Stimulated activated CD4-positive, alpha-beta T cell treated with anti-CD3 and anti-CD28 coated beads, Interleukin-4, amount 100 ng/mL, for 48 hours (primary cell): ENCODE measurements around the gene ACSL5.
"Not testable (repeated sequence)": the region's sequence is repeated elsewhere in the genome, so short reads cannot be mapped to it uniquely, and the experiment has no call there.

ENCODE experiments used
- DNase-seq, 2 donors: peaks; one replicate each; pipeline ENCODE4 v3.0.0-alpha.2; 2020; ENCODE audit warnings: low read depth in 2 of 2

The ACSL5 gene

GRCh38 chr10:112375721-112376395 lies 1.9 kb downstream of the ACSL5 start:
- DNase-seq: peak in 1 of 2 donors; percentile 16

DNA sequence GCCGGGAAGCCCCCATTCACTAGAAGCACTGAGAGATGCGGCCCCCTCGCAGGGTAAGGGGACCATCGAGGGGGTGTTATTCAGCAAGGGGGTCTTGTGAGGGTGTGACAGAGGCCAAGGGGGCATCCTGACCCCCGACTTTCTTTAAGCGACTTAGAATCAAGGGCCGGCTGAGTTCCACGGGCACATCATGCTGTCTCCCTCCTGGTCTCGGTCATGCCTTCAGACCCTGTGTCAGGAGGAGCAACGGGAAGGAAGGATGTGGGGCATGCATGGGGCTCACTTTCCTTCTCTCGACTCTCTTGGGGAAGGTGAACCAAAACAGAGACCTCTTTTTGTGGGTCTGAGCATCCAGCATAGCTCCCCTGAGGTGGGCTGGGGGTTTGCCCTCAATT lies 2.5 kb downstream of the ACSL5 start:
- DNase-seq: no peak

DNA sequence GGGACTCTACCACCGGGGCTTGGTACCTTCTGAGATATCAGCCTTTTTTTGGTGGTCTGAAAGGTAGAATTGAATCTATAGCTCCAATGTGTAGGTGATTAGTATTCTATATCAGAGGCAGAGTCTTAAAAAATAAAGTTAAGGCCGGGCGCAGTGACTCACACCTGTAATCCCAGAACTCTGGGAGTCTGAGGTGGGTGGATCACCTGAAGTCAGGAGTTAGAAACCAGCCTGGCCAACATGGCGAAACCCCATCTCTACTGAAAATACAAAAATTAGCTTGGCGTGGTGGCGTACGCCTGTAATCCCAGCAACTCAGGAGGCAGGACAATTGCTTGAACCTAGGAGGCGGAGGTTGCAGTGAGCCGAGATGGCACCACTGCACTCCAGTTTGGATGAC lies 3.2 kb downstream of the ACSL5 start:
- DNase-seq: not testable (repeated sequence)

DNA sequence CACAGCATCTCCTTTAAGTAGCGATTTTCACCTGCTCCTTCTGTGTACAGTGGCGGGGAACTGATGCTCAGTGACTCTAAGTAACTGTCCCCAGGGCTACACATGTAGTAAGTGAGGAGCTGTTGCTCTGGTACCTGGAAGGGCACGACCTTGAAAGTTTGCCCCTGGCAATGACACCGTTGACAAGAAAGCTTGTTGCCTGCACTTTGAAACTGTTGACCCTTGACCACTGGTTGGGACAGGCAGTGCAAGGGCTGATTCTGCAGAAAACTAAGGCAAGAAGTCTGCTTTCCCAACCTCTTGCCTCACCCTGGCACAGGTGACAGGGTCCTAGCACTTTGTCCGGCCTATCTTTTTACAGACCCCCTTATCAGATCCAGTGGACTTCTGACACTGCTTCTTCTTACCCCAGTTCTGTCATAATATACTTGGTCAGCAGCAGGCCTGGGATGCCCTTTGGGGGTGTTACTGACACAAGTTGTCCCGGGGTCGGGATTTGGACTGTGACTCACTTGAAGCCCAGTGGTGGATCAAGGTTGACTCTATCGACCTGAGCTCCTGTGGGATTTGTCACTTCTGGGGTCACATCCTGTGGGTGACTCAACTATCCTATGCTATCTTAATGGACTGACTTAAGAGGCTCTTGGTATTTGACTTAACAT lies 5.8 kb downstream of the ACSL5 start:
- DNase-seq: no peak

DNA sequence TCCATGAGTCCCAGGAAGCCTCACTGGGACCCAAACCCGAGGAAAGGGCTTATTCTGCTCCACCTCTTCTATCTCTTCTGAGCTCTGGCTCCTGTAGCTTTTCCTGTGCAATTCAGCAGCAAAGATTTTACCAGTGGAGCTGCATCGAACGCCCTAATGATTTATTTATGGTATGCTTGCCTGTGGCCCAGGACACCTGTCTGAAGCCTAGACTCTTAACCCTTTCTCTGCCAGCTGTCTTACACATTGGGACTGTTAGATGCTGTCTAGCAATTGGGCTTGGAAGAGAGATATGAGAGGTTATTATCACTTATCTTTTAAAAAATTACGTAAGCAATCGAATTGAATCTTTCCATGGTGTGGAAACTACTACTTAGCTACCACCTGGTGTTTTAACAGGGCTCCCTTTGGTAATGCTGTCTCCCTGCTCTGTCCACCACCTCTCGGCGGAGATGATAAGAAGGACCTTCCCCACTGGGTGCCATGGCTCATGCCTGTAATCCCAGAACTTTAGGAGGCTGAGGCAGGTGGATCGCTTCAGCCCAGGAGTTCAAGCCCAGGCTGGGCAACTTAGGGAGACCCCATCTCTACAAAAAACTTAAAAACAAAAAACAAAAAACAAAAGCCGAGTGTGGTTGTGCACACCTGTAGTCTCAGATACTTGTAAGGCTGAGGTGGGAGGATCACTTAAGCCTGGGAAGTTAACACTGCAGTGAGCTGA lies 8.8 kb downstream of the ACSL5 start:
- DNase-seq: no peak

GRCh38 chr10:112383325-112383724 lies 9.4 kb downstream of the ACSL5 start:
- DNase-seq: no peak

DNA sequence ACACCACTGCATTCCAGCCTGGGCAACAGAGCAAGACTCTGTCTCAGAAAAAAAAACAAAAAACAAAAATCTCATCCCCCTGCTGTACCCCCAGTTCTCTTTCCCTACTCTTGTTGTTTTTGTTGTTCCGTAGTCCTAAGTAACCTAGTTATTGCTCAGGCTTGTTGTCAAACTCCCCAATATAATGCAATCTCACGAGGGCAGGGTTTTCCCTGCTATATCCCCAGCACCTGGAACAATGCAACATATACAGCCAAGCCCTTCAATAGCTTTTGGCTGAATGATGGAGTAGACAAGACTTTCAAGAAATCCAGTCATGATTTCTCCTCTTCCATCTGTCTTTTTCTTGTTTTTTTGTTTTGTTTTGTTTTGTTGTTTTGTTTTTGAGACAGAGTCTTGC lies 10.2 kb downstream of the ACSL5 start:
- DNase-seq: no peak

DNA sequence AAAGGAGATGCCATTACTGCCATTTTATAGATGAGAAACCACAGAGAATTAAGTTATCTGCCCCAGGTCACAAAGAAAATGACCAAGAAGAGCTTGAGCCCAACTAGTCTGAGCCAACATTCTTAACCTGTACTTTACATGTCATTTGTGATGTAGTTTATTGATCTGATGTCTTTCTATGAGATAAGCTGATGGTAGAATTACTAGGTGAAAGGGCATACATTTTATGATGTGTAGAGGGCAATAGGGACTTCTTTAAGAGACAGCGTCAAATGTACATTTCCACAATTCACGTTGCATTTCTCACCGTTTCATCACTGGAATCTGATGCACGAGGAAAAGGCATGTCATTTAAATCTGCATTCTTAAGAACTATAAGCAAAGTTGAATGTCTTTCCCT lies 11.3 kb downstream of the ACSL5 start:
- no peak for DNase-seq

DNA sequence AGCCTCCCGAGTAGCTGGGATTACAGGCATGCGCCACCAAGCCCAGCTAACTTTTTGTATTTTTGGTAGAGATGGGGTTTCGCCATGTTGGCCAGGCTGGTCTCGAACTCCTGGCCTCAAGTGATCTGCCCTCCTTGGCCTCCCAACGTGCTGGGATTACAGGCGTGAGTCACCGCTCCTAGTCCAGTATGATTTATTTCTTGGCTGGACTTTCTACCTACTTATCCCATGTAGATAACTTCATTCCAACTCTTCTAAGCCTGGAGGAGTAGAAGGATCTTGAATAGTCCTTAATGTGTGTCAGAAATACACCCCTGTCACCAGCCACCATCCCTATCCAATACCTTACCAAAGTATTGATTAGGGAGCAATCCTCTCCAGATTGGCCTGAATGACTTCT lies 14.1 kb downstream of the ACSL5 start:
- DNase-seq: not testable (repeated sequence)

DNA sequence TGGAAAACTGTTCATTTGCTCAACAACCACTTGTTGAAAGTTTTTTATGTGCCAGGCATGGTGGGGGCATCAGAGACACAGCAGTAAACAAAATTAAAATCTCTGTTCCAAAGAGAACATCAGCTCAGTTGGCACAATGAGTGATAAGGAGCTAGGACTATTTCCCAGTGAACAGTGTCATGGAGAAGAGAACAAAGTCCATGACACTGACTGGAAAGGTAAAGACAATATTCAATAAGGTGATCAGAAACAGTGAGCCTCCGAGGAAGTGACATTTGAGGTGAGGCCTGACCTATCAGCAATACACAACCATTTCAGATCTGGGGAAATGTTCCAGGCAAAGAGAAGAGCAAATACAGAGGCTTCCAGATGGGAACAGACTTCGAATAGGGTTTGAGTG lies 14.6 kb downstream of the ACSL5 start:
- DNase-seq: no peak

GRCh38 chr10:112389271-112389822 lies 15.4 kb downstream of the ACSL5 start:
- DNase-seq: peak in 1 of 2 donors; percentile 58

DNA sequence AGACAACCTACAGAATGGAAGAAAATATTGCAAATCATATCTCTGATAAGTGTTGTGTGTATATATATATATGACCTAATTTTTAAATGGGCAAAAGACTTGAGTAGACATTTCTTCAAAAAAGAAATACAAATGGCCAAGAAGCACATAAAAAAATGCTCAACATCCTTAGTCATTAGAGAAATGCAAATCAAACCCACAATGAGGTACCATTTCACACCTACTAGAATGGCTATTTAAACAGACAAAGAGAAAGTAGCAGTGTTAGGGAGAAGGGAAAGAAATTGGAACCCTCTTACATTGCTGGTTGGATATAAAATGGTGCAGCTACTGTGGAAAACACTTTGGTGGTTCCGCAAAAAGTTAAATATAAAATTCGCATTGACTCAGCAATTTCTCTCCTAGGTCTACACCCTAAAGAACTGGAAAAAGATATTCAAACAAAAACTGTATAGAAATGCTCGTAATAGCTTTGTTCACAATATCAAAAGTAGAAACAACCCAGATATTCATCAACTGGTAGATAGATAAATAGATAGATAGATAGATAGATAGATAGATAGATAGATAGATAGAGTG lies 16.3 kb downstream of the ACSL5 start:
- no peak for DNase-seq

DNA sequence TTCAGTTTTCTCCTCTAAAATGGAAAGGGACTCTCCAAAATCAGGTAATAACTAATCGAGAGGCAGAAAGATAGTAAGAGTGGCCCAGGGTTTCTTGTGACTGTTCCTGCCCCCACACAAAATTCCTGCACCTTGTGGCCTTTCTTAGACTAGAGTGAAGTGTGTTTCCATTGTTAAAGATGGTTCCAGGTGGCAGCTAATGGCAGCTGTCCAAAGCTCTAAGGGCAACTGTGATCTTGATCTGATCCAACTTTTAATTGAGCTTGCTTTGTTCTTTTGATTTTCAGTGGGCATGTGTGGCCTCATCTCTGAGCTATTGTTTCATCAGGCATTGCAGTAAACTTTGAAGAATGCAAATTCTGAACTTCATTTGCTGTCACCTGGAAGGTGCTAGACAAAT lies 19.4 kb downstream of the ACSL5 start:
- DNase-seq: no peak

DNA sequence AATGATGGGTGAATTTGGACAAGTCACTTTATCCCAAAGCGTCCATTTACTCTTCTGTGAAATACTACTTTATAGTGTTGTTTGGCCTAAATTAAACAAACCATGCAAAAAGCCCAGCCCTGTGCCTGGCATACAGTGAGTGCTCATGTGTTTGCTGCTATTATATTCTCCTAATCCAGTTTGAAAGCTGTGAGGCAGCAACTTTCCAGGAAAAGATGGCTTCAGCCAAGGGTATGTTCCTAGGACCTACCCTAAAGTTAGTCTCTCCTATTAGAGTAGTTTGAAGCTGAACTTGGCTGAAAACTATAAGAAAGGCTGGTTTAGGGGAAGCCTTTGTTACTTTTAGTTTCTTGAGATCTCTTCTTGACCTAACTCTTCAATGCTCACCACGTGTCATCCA lies 19.9 kb downstream of the ACSL5 start:
- no peak for DNase-seq

GRCh38 chr10:112394475-112394875 lies 20.6 kb downstream of the ACSL5 start:
- DNase-seq: no peak

DNA sequence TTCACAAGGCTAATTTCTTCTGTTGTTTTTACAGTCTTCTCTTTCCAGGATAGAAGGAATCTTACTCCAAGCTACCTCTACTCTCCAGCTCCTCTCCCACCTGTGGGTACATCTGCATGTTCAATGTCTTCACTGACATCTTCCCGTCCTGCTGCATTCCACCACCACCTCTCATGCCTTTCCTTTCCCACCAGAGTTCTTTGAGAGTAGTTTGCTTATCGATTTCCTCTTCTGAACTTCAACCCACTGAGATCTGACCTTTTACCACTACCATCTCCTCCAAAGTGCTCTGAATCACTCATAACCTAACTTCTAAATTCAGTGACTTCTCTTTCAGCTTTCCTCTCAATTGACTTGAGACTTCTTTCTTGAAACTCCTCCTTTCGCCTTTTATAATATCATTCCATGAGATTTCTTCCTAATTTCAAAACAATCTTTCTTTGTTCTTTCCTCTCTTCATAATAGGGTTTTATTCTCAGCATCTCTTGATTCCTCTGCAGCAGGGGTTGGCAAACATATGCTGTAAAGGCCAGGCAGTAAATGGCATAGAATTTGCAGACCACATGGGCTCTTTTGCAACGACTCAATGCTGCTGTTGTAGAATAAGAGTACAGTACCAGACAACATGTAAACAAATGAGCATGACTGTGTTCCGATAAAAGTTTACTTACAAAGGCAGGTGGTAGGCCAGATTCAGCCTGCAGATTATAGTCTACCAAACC lies 22.1 kb downstream of the ACSL5 start:
- DNase-seq: no peak

GRCh38 chr10:112397592-112397991 lies 23.7 kb downstream of the ACSL5 start:
- no peak for DNase-seq

GRCh38 chr10:112402917-112403316 lies 29.0 kb downstream of the ACSL5 start:
- no peak for DNase-seq

DNA sequence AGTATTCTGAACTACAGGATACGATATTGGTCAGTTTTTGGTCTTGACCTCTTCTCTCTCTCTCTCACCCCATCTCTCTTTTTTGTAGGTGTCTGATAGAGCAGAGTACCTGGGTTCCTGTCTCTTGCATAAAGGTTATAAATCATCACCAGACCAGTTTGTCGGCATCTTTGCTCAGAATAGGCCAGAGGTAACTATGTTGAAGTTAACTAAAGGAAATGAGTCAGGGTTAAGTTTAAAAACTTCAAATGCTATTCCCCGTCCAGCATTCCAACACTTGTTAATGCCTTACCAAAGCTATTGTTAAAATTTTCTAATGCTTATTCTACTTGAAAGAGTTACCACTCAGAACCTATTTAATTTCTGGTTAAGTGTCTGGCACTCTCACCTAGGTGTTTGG lies 30.7 kb downstream of the ACSL5 start:
- no peak for DNase-seq

DNA sequence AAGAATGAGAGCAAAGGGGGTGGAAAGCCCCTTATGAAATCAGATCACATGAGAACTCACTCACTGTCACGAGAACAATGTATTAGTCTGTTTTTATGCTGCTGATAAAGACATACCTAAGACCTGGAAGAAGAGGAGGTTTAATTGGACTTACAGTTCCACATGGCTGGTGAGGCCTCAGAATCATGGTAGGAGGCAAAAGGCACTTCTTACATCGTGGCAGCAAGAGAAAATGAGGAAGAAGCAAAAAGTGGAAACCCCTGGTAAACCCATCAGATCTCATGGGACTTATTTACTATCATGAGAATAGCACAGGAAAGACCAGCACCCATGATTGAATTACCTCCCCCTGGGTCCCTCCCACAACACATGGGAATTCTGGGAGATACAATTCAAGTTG lies 32.9 kb downstream of the ACSL5 start:
- not testable (repeated sequence) for DNase-seq

DNA sequence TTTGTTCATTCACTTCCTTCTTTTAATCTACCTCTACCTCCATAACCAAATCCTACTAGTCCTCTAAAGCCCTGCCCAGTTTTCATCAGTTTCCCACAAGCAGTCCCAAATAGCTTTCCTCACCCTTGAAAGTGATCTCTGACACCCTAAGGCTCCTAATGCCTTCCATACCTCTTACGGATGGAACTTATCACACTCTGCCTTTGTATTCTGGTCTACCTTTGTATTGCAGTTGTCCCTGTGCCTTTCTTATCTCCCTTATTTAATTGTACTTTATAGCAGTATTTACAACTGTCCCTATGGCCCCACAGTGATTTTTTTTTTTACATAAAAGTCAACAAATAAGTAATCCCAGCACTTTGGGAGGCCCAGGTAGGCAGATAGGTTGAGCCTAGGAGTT lies 33.8 kb downstream of the ACSL5 start:
- no peak for DNase-seq

DNA sequence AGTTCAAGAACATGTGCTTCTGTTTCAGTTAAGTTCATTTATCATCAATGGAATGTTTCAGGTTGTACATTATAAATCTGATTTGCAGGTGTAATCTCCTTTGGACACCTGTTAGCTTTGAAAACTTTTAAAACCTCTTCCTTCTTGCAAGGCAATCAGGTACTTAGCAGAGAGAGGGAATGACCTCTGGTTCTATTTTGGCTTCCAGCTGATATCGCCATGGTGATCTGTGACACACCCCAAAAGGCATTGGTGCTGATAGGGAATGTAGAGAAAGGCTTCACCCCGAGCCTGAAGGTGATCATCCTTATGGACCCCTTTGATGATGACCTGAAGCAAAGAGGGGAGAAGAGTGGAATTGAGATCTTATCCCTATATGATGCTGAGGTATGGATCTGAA lies 35.4 kb downstream of the ACSL5 start:
- no peak for DNase-seq
